ENCODE results near the gene TAP2.
"Not testable (repeated sequence)": the region's sequence is repeated elsewhere in the genome, so short reads cannot be mapped to it uniquely, and the experiment has no call there.

The TAP2 gene

DNA sequence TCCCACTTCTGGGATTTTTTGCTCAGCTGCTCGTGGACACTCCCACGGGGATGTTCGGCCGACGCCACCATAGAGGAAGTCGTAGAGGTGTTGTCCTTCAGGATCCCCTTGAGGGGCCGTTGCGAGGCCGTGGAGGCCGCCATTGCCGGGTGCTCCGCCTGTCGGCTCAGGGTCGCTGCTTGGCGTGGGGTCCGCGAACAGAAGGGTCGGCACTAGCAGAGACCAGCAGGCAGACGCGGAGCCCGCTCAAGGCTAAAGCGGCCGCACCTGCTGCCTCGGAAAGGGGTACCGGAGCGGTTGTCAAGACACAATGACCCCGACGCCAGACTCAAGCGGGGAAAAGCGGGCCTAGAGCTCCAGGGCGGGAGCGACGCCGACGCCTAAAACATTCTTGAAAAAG, 41.2 kb upstream of the TAP2 start:
- TF ChIP-seq, protein P1, sequence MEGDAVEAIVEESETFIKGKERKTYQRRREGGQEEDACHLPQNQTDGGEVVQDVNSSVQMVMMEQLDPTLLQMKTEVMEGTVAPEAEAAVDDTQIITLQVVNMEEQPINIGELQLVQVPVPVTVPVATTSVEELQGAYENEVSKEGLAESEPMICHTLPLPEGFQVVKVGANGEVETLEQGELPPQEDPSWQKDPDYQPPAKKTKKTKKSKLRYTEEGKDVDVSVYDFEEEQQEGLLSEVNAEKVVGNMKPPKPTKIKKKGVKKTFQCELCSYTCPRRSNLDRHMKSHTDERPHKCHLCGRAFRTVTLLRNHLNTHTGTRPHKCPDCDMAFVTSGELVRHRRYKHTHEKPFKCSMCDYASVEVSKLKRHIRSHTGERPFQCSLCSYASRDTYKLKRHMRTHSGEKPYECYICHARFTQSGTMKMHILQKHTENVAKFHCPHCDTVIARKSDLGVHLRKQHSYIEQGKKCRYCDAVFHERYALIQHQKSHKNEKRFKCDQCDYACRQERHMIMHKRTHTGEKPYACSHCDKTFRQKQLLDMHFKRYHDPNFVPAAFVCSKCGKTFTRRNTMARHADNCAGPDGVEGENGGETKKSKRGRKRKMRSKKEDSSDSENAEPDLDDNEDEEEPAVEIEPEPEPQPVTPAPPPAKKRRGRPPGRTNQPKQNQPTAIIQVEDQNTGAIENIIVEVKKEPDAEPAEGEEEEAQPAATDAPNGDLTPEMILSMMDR (IDR thresholded peaks at IDR 0.05; ENCODE audit: insufficient read depth, missing control alignments), result no peak
- DNase-seq (ENCODE audit: insufficient read length, low spot score) (no peak), FAIRE-seq (no peak)

DNA sequence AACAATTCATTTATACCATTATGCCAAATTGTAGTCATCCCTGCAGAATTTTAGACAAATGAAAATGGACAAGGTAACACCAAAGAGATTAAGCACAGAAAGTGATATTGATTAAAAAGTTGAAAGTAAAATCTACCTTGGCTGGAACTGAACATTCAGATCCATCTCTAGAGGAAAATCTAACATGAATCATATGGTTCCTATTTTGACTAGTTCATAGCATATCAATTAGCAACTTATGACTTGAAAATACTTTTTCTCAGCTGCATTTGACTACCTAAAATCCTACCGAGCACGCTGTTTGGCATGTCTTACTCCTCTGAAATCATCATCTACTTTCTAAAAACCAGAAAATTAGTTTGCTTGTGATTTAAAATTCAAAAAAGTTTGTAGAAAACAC, 38.1 kb upstream of the TAP2 start:
- DNase-seq (ENCODE audit: insufficient read length, low spot score), result no peak
- TF ChIP-seq, protein P1 (IDR thresholded peaks at IDR 0.05; ENCODE audit: insufficient read depth, missing control alignments), result no peak
- no peak for FAIRE-seq

DNA sequence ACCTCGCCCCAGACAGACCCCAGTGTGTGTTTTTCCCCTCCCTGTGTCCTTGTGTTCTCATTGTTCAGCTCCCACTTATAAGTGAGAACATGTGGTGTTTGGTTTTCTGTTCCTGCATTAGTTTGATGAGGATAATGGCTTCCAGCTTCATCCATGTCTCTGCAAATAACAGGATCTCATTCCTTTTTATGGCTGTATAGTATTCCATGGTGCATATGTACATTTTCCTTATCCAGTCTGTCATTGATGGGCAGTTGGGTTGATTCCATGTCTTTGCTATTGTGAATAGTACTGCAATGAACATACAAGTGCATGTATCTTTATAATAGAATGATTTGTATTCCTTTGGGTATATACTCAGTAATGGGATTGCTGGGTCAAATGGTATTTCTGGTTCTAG, 35.4 kb upstream of the TAP2 start:
- FAIRE-seq; DNase-seq (ENCODE audit: insufficient read length, low spot score): not testable (repeated sequence)

DNA sequence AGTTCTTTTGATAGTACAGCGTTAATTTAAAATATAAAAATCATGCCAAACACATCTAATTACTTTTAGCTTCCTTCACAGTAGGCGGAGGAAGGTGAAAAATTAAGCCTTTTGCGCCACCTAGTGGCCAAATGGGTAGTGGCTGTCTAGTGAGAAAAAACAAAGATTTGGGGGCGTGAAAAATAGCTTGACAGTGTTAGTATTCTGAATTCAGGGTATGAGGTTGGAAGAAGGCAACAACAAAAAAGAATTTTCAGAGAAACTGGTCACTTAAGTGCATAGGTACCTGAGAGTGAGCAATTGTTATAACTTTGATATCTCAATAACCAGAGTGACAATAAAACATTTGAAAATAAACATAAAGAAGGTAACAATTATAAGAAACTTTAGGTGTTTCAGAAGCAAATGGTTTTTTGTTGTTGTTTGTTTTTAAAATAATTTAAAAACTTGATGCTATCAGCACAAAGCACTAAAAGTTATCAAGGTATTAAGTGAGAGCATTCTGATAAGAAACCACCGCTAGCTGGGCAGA, 29.8 kb upstream of the TAP2 start:
- DNase-seq (ENCODE audit: insufficient read length, low spot score), result no peak
- FAIRE-seq, result no peak
- TF ChIP-seq, protein P1 (IDR thresholded peaks at IDR 0.05; ENCODE audit: insufficient read depth, missing control alignments), result peak; percentile 96

DNA sequence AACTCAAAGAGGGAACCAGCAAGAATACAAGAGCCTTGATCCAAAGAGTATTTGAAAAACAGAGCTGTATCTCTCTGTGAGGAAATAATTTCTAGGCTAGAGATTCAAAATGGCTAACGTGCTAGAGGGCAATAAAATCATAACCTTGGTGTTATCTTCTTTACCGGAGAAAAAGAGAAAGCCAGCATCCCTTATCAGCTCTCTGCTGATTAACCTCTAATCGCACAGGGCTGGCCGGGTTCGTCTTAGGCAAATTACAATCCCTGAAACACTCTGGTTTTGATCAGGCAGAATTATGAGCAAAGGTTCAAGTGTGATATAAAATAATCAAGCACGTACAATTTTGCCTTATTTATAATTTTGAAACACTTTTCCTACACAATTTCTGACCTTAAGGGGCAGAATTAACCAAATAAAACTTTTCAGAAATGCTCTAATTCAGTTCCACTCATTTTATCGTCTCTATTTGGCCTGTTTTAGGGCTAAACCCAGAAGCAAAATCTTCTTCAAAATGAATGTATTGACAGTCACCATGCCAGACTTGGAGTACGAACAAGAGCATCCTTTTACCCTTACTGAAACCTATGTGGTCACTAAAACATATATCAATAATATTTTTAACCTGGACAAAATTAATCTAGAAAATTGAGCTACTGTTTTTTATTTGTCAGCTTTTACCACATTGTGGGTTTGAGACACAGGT, 29.2 kb upstream of the TAP2 start:
- FAIRE-seq (no peak), DNase-seq (ENCODE audit: insufficient read length, low spot score) (no peak)
- TF ChIP-seq, protein P1 (IDR thresholded peaks at IDR 0.05; ENCODE audit: insufficient read depth, missing control alignments), result no peak

DNA sequence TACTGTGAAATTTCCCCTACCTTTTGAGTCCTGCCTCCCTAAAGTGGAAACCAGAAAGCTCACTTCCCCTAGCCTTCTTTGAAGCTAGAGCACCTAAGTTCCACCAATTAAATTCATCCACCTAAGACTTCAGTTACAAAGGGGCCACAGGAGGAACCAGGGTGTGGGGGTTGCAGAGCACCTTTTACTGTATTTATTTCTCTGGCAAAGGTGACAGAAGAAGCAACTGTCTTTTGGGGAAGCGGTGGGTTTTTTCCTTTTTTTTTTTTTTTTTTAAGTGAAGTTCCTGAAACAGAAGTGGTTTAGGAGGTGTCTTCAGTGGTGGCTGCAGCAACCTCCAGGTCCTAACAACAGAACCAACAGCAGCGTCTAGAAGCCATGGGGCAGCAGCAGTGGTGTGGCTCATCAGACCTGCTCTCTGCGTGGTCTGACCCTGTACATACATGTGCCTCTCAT, 28.5 kb upstream of the TAP2 start:
- FAIRE-seq (no peak), DNase-seq (ENCODE audit: insufficient read length, low spot score) (no peak)
- TF ChIP-seq, protein P1 (IDR thresholded peaks at IDR 0.05; ENCODE audit: insufficient read depth, missing control alignments), result no peak

DNA sequence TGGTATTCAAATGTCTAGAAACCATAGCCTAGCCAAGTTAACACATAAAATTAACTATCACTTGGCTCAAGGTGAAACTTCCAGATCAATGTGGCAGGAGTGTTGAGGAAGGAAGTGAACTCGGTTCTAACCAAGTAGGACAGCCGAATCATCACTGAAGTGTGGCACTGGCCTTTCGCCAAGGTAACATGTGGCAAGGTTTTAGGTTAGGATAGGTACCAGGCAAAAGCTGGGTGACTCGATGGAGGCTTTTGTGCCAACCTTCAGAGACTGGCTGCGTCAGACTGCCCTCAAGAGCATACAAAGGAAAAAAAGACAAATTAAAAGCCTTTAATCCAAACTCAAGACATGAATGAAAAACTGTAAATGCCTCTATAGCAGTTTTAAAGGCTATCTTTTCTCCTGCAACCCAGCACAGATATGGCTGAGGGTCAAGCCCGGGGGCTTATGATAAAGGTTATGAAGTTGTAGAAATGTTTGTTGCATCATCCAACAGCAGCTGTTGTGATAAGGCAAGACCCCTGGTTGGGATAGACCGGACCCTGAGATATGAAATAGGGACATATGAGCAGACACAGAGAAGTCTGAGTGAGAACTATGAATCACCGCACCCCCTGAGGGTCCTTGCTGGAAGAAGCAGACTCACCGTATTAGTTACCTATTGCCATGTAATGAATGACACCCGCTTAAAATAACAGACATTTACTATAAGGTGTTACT, 27.3 kb upstream of the TAP2 start:
- FAIRE-seq (no peak), DNase-seq (ENCODE audit: insufficient read length, low spot score) (no peak)
- TF ChIP-seq, protein P1 (IDR thresholded peaks at IDR 0.05; ENCODE audit: insufficient read depth, missing control alignments), result no peak
